Measurements from ENCODE around the gene ABCC2. TPM values are rescaled to one million over a fixed set of nuclear protein-coding genes. Genes with fewer than 3 reads are reported as not detected.

ABCC2 gene
- total and polyA plus RNA-seq, 2 of the 4 experiments (the other 2 are of a cell fraction): 0.21 to 0.36 TPM

DNA sequence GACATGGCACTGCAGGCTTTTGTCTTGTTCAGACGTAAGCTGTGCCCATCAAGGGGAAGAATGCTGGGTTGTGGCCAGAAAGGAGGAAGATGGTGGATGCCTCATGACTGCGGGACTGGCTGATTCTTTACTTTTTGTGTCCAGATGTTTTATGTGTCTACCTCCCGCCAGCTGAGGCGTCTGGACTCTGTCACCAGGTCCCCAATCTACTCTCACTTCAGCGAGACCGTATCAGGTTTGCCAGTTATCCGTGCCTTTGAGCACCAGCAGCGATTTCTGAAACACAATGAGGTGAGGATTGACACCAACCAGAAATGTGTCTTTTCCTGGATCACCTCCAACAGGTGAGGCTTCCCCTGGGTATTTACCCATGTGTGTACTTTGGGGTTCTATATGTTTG lies 53.5 kb downstream of the ABCC2 start:
- 89% methylated on average over 5 of the region's 8 CpGs; no CpG with 5 or more reads in 1 of the 2 experiments for WGBS, 2 experiments (ENCODE audit: extremely low coverage in 2 of 2, insufficient read length in 1 of 2)
- in situ Hi-C loops (cut with MboI; ENCODE audit: low sequenced_read_pairs): no loop called here
- TF ChIP-seq MAZ (IDR thresholded peaks at IDR 0.05; ENCODE audit: borderline replicate concordance, low read depth, low read length): no peak
- no peak for TF ChIP-seq SMC3 (IDR thresholded peaks at IDR 0.05; ENCODE audit: low read depth, low read length)
- TF ChIP-seq CEBPB (IDR thresholded peaks at IDR 0.05; ENCODE audit: low read depth, low read length): no peak
- TF ChIP-seq, protein P1, sequence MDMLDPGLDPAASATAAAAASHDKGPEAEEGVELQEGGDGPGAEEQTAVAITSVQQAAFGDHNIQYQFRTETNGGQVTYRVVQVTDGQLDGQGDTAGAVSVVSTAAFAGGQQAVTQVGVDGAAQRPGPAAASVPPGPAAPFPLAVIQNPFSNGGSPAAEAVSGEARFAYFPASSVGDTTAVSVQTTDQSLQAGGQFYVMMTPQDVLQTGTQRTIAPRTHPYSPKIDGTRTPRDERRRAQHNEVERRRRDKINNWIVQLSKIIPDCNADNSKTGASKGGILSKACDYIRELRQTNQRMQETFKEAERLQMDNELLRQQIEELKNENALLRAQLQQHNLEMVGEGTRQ (IDR thresholded peaks at IDR 0.05; ENCODE audit: low read depth, low read length): no peak
- no peak for TF ChIP-seq MXI1 (IDR thresholded peaks at IDR 0.05; ENCODE audit: borderline replicate concordance, low read depth, low read length)
- DNase-seq (no peak), ATAC-seq (ENCODE audit: low read depth) (no peak)
- Histone ChIP-seq H3K9me3 (ENCODE audit: control insufficient read depth, insufficient read depth, low read length) (no peaks in the 10 kb centered on the region), H3K4me2 (ENCODE audit: low read depth, low read length) (no peak overlapping the region), H2BK15ac (ENCODE audit: low read depth, low read length) (peak overlapping the region; percentile 51; the same call in 1 of the 3 replicates), H3K4me1 (ENCODE audit: control insufficient read depth, insufficient read depth, low read length) (peaks cover 11% of the 10 kb centered on the region), H3K56ac (ENCODE audit: extremely low read depth, insufficient read depth, low read length) (no peak overlapping the region), H3K14ac (replicated peaks; ENCODE audit: low read depth, low read length) (no peak overlapping the region), H3K9me1 (ENCODE audit: insufficient read depth, low read length) (peaks cover 14% of the 10 kb centered on the region; the same call in 1 of the 2 replicates), H3K27me3 (ENCODE audit: control insufficient read depth, insufficient read depth, low read length) (no peaks in the 10 kb centered on the region), H3K23ac (ENCODE audit: low read depth, low read length) (no peak overlapping the region), H3K79me1 (ENCODE audit: low read depth in 1 of 2, low read length in 2 of 2) (no peaks in the 10 kb centered on the region; a peak in 1 of 4 replicates), H3K18ac (ENCODE audit: low read depth, low read length) (no peak overlapping the region), H4K5ac (ENCODE audit: low read depth, low read length) (no peak overlapping the region), H2BK5ac (ENCODE audit: low read depth, low read length, poor library complexity, severe bottlenecking) (no peak overlapping the region), H2AFZ (replicated peaks; ENCODE audit: low read length, poor library complexity) (no peak overlapping the region), H3K4ac (ENCODE audit: low read depth, low read length) (no peak overlapping the region), H2BK20ac (ENCODE audit: low read depth, low read length) (peak overlapping the region; percentile 95; the same call in 1 of the 2 replicates), H3K36me3 (ENCODE audit: control insufficient read depth, insufficient read depth, low read length) (no peaks in the 10 kb centered on the region), H2BK120ac (ENCODE audit: low read depth, low read length) (peak overlapping the region; percentile 52; the same call in 1 of the 2 replicates), H3K9ac (ENCODE audit: low read depth, low read length) (no peak overlapping the region), H3K4me3 (ENCODE audit: insufficient read depth, low read depth, low read length) (no peak overlapping the region), H2AK9ac (replicated peaks; ENCODE audit: low read depth, low read length, poor library complexity) (no peak overlapping the region), H2AK5ac (ENCODE audit: low read depth, low read length) (peak overlapping the region; percentile 29), H4K91ac (ENCODE audit: insufficient read depth, low read depth, low read length) (0 out of 2 replicates have a peak overlapping the region, but pooled peaks have one; percentile 21), H4K8ac (ENCODE audit: low read depth in 2 of 2, low read length in 2 of 2) (no peak overlapping the region), H3K27ac (ENCODE audit: insufficient read depth, low read length) (no peak overlapping the region), H4K20me1 (ENCODE audit: insufficient read depth, low read length) (no peaks in the 10 kb centered on the region)
- ChIA-PET POLR2A (ENCODE audit: unreplicated experiment) (no interaction called here), CTCF (no interaction called here)
- intact Hi-C loops (cut with micrococcal nuclease): no loop called here
- BruUV-seq (replicated peaks): no TSS peak
- dilution Hi-C loops (cut with HindIII; ENCODE audit: low sequenced_read_pairs, unreplicated experiment): no loop called here

Data from IMR-90 (cell line).